ENCODE results near the gene TGFB1I1. TPM values are rescaled to one million over a fixed set of nuclear protein-coding genes. Genes with fewer than 3 reads are reported as not detected.

Gene TGFB1I1
- total and polyA plus RNA-seq, 2 of the 13 experiments (the other 11 are each of a cell fraction or from before 2014, with no cell fraction given): 0.80 to 2.9 TPM

DNA sequence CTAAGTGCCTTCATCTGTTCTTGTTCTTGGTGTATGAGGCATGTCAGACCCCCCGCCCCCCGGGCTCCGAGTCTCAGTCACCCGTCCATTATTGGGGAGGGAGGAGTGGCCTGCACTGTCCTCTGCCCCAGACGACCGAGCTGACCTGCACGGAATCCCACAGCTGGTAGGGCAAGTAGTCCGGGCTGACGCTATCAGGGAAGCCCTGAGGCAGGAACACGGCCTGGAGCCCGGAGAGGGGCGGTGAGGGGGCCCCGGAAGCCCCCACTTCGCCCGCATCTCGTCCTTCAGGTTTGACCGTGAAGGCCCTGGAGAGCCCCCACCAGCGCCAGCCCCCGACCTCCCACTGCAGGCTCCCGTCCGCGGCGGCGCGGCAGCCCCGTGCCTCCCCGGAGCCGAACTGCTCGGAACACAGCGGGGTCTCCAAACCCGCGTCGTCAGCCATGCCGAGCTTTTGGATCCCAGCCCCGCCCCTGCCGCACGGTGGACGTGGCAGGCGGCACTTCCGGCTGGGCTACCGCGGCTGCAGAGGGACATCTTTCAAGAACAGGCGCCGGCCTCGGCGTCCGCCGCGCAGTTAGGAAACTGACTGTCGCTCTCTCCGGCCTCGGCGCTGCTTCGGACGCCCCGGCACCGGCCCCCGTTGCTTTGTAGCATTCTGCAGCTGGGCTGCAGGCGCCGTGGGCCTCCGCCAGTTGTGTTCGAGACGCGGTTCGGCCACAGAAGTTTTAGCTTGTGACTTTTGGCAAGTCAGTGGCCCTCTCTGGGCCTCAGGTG is 36.2 kb downstream of the TGFB1I1 start, which contains the start of gene RUSF1 (continued):
- TF ChIP-seq, protein P1, sequence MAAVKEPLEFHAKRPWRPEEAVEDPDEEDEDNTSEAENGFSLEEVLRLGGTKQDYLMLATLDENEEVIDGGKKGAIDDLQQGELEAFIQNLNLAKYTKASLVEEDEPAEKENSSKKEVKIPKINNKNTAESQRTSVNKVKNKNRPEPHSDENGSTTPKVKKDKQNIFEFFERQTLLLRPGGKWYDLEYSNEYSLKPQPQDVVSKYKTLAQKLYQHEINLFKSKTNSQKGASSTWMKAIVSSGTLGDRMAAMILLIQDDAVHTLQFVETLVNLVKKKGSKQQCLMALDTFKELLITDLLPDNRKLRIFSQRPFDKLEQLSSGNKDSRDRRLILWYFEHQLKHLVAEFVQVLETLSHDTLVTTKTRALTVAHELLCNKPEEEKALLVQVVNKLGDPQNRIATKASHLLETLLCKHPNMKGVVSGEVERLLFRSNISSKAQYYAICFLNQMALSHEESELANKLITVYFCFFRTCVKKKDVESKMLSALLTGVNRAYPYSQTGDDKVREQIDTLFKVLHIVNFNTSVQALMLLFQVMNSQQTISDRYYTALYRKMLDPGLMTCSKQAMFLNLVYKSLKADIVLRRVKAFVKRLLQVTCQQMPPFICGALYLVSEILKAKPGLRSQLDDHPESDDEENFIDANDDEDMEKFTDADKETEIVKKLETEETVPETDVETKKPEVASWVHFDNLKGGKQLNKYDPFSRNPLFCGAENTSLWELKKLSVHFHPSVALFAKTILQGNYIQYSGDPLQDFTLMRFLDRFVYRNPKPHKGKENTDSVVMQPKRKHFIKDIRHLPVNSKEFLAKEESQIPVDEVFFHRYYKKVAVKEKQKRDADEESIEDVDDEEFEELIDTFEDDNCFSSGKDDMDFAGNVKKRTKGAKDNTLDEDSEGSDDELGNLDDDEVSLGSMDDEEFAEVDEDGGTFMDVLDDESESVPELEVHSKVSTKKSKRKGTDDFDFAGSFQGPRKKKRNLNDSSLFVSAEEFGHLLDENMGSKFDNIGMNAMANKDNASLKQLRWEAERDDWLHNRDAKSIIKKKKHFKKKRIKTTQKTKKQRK (IDR thresholded peaks at IDR 0.05; ENCODE audit: low read length): no peak
- TF ChIP-seq MEIS1 (CRISPR knock-in tag; IDR thresholded peaks at IDR 0.05; ENCODE audit: borderline replicate concordance) (peak; percentile 85; the same call in 1 of the 2 replicates), AGO2 (optimal IDR thresholded peaks at IDR 0.05; ENCODE audit: low read depth, low read length) (peak; percentile 89), ZNF768 (CRISPR knock-in tag; IDR thresholded peaks at IDR 0.05) (peak; percentile 92), HBP1 (CRISPR knock-in tag; IDR thresholded peaks at IDR 0.05; ENCODE audit: low read depth) (peak; percentile 63; the same call in 1 of the 2 replicates), ZNF749 (CRISPR knock-in tag; IDR thresholded peaks at IDR 0.05; ENCODE audit: borderline replicate concordance) (no peak; the same call in 1 of the 2 replicates), RFXAP (CRISPR knock-in tag; IDR thresholded peaks at IDR 0.05; ENCODE audit: borderline replicate concordance) (peak; percentile 50; the same call in 1 of the 2 replicates), FOXC1 (CRISPR knock-in tag; IDR thresholded peaks at IDR 0.05; ENCODE audit: borderline replicate concordance) (peak; percentile 85; the same call in 1 of the 2 replicates), BRD4 (CRISPR knock-in tag; IDR thresholded peaks at IDR 0.05) (peak; percentile 98), KLF16 (CRISPR knock-in tag; IDR thresholded peaks at IDR 0.05) (peak in 1 of 2 experiments; percentile 99; a peak in 2 of 4 replicates), ELF1 (CRISPR knock-in tag; IDR thresholded peaks at IDR 0.05) (peak; percentile 99), ARNT (IDR thresholded peaks at IDR 0.05) (no peak), FOXM1 (CRISPR knock-in tag; IDR thresholded peaks at IDR 0.05) (no peak), DPF2 (CRISPR knock-in tag; IDR thresholded peaks at IDR 0.05; ENCODE audit: borderline replicate concordance, low read depth) (no peak)
- TF ChIP-seq, protein P2, sequence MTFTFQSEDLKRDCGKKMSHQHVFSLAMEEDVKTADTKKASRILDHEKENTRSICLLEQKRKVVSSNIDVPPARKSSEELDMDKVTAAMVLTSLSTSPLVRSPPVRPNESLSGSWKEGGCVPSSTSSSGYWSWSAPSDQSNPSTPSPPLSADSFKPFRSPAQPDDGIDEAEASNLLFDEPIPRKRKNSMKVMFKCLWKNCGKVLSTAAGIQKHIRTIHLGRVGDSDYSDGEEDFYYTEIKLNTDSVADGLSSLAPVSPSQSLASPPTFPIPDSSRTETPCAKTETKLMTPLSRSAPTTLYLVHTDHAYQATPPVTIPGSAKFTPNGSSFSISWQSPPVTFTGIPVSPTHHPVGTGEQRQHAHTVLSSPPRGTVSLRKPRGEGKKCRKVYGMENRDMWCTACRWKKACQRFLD (CRISPR knock-in tag; IDR thresholded peaks at IDR 0.05; ENCODE audit: borderline replicate concordance): peak; percentile 62; the same call in 1 of the 2 replicates
